K562 (cell line): ENCODE measurements around the gene DVL2. TPM values are rescaled to one million over a fixed set of nuclear protein-coding genes. Genes with fewer than 3 reads are reported as not detected.
A peak's percentile ranks its signal among the peaks of the same experiment; 100 is the strongest.

Experiments
- BRF2 ChIP-seq: IDR thresholded peaks from 3 replicates; pipeline ENCODE4 v1.6.1; 2011; ENCODE audit warnings: borderline replicate concordance, mild to moderate bottlenecking; ENCODE audit not compliant: insufficient read length, insufficient read depth
- CBX2 ChIP-seq: fragments of 200-600 bp; sonication (generic); IDR thresholded peaks from one replicate; pipeline ENCODE4 v1.6.1; 2012; ENCODE audit warnings: mild to moderate bottlenecking, low read length, inconsistent platforms; ENCODE audit not compliant: insufficient read depth, poor library complexity, severe bottlenecking
- ERF ChIP-seq: fragments of 450-650 bp; formaldehyde crosslinking; IDR thresholded peaks from 2 replicates; pipeline ENCODE4 v1.4.0; 2020; ENCODE audit warnings: mild to moderate bottlenecking, mixed read lengths
- FOXK2 ChIP-seq, 2 experiments: fragments of 450-650 bp; IDR thresholded peaks in 1 of 2; conservative IDR thresholded peaks in 1 of 2; 2 replicates each; pipeline ENCODE4 v1.6.1; 2016; ENCODE audit warnings: low read depth in 2 of 2, mild to moderate bottlenecking in 1 of 2
- NCOA1 ChIP-seq: fragments of 450-650 bp; IDR thresholded peaks from 2 replicates; pipeline ENCODE4 v1.6.1; 2016; ENCODE audit warnings: low read depth
- PBX2 ChIP-seq, 2 experiments: IDR thresholded peaks in 1 of 2; conservative IDR thresholded peaks in 1 of 2; 2 replicates each; pipeline ENCODE4 v1.6.1; 2016; ENCODE audit warnings: low read depth in 2 of 2, mild to moderate bottlenecking in 1 of 2, missing compliant biosample characterization in 1 of 2, missing genetic modification characterization in 1 of 2, moderate library complexity in 1 of 2
- PHTF2 ChIP-seq: fragments of 250-450 bp; sonication (Bioruptor Pico); IDR thresholded peaks from 2 replicates; pipeline ENCODE4 v1.5.0; 2021; ENCODE audit warnings: mild to moderate bottlenecking
- RAD51 ChIP-seq: fragments of 450-650 bp; IDR thresholded peaks from 2 replicates; pipeline ENCODE4 v1.7.1; 2016; ENCODE audit warnings: low read depth, mild to moderate bottlenecking, borderline replicate concordance
- RCOR1 ChIP-seq, 2 experiments: IDR thresholded peaks; 2 replicates each; pipeline ENCODE4 v1.6.1; 2012; ENCODE audit warnings: low read depth in 2 of 2, low read length in 2 of 2, borderline replicate concordance in 1 of 2, improper control_type of control experiment in 1 of 2
- RFX7 ChIP-seq: fragments of 250-450 bp; sonication (Bioruptor Pico); IDR thresholded peaks from 2 replicates; pipeline ENCODE4 v1.5.1; 2021; ENCODE audit warnings: mild to moderate bottlenecking
- YBX1 ChIP-seq: fragments of 450-650 bp; IDR thresholded peaks from 2 replicates; pipeline ENCODE4 v1.7.1; 2016; ENCODE audit warnings: mild to moderate bottlenecking
- ZNF707 ChIP-seq: fragments of 250-450 bp; sonication (Bioruptor Pico); conservative IDR thresholded peaks from 2 replicates; pipeline ENCODE4 v1.8.0; 2022; ENCODE audit warnings: inconsistent platforms, mild to moderate bottlenecking, moderate library complexity
- ZNF830 ChIP-seq: fragments of 250-450 bp; sonication (Bioruptor Pico); IDR thresholded peaks from 2 replicates; pipeline ENCODE4 v1.5.0; 2021; ENCODE audit warnings: mild to moderate bottlenecking
- polyA plus RNA-seq, 8 experiments: library from polyadenylated mRNA; depleted of rRNA in 4 of 8; stranded (reverse) in 5 of 8; unstranded in 3 of 8; fragments of >200 nt; fragmentation: Nextera tagmentation in 2 of 8; fragmentation: Illumina TruSeq in 1 of 8; extraction: Ambion mirVana in 2 of 8; extraction: Trizol in 1 of 8; gene quantifications; 2 replicates each; pipeline versions ENCODE4 v1.2.1 to v1.2.3, GENCODE V29; 2011 to 2014; ENCODE audit warnings: inconsistent platforms in 1 of 8, missing spikeins in 1 of 8
- total RNA-seq, 7 experiments: library from RNA; depleted of rRNA in 6 of 7; stranded (reverse); fragments of >200 nt in 6 of 7; fragmentation: Illumina TruSeq in 2 of 7; extraction: Trizol in 2 of 7; gene quantifications; 2 replicates each; pipeline versions ENCODE4 v1.2.1 to v1.2.3, GENCODE V29; 2011 to 2021; ENCODE audit warnings: low replicate concordance in 1 of 7
- TF ChIP-seq, protein P1 (sequence below), 2 experiments: fragments of 450-650 bp; IDR thresholded peaks; 2 replicates each; pipeline ENCODE4 v1.6.1; 2018; ENCODE audit warnings: mild to moderate bottlenecking in 2 of 2, low read depth in 1 of 2; ENCODE audit not compliant: partially characterized antibody in 2 of 2
- TF ChIP-seq, protein P2 (sequence below): fragments of 150-350 bp; IDR thresholded peaks from 2 replicates; pipeline ENCODE4 v1.6.1; 2014; ENCODE audit warnings: low read depth, mild to moderate bottlenecking, low read length, borderline replicate concordance

Gene DVL2
- total and polyA plus RNA-seq, 9 of the 15 experiments (the other 6 are each of a cell fraction or from before 2014, with no cell fraction given) = 1.3 to 49.5 (median 24.3) TPM

GRCh38 chr17:7219812-7220592 lies 14.3 kb downstream of the DVL2 start, which contains the start of the genes ACADVL and DLG4 (continued):
- TF ChIP-seq, protein P1, sequence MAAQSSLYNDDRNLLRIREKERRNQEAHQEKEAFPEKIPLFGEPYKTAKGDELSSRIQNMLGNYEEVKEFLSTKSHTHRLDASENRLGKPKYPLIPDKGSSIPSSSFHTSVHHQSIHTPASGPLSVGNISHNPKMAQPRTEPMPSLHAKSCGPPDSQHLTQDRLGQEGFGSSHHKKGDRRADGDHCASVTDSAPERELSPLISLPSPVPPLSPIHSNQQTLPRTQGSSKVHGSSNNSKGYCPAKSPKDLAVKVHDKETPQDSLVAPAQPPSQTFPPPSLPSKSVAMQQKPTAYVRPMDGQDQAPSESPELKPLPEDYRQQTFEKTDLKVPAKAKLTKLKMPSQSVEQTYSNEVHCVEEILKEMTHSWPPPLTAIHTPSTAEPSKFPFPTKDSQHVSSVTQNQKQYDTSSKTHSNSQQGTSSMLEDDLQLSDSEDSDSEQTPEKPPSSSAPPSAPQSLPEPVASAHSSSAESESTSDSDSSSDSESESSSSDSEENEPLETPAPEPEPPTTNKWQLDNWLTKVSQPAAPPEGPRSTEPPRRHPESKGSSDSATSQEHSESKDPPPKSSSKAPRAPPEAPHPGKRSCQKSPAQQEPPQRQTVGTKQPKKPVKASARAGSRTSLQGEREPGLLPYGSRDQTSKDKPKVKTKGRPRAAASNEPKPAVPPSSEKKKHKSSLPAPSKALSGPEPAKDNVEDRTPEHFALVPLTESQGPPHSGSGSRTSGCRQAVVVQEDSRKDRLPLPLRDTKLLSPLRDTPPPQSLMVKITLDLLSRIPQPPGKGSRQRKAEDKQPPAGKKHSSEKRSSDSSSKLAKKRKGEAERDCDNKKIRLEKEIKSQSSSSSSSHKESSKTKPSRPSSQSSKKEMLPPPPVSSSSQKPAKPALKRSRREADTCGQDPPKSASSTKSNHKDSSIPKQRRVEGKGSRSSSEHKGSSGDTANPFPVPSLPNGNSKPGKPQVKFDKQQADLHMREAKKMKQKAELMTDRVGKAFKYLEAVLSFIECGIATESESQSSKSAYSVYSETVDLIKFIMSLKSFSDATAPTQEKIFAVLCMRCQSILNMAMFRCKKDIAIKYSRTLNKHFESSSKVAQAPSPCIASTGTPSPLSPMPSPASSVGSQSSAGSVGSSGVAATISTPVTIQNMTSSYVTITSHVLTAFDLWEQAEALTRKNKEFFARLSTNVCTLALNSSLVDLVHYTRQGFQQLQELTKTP (IDR thresholded peaks at IDR 0.05; ENCODE audit: low read depth in 1 of 2, partially characterized antibody in 2 of 2) = peak in 1 of 2 experiments; percentile 94
- TF ChIP-seq ZNF830 (CRISPR knock-in tag) (0 out of 2 replicates have a peak, but pooled peaks have one; percentile 28), CBX2 (no peak), RCOR1 (IDR thresholded peaks at IDR 0.05; ENCODE audit: borderline replicate concordance in 1 of 2, low read depth in 2 of 2, low read length in 2 of 2) (no peak), ZNF707 (CRISPR knock-in tag) (no peak), YBX1 (no peak), NCOA1 (no peak), ERF (CRISPR knock-in tag) (no peak), FOXK2 (conservative IDR thresholded peaks at IDR 0.05 in 1 of 2, IDR thresholded peaks at IDR 0.05 in 1 of 2; ENCODE audit: low read depth in 2 of 2) (no peak), PBX2 (CRISPR knock-in tag; IDR thresholded peaks at IDR 0.05; ENCODE audit: low read depth) (no peak), PBX2 (tag; conservative IDR thresholded peaks at IDR 0.05; ENCODE audit: low read depth) (no peak), PHTF2 (CRISPR knock-in tag) (no peak), RFX7 (CRISPR knock-in tag) (no peak), RAD51 (no peak), BRF2 (no peak)
- TF ChIP-seq, protein P2, sequence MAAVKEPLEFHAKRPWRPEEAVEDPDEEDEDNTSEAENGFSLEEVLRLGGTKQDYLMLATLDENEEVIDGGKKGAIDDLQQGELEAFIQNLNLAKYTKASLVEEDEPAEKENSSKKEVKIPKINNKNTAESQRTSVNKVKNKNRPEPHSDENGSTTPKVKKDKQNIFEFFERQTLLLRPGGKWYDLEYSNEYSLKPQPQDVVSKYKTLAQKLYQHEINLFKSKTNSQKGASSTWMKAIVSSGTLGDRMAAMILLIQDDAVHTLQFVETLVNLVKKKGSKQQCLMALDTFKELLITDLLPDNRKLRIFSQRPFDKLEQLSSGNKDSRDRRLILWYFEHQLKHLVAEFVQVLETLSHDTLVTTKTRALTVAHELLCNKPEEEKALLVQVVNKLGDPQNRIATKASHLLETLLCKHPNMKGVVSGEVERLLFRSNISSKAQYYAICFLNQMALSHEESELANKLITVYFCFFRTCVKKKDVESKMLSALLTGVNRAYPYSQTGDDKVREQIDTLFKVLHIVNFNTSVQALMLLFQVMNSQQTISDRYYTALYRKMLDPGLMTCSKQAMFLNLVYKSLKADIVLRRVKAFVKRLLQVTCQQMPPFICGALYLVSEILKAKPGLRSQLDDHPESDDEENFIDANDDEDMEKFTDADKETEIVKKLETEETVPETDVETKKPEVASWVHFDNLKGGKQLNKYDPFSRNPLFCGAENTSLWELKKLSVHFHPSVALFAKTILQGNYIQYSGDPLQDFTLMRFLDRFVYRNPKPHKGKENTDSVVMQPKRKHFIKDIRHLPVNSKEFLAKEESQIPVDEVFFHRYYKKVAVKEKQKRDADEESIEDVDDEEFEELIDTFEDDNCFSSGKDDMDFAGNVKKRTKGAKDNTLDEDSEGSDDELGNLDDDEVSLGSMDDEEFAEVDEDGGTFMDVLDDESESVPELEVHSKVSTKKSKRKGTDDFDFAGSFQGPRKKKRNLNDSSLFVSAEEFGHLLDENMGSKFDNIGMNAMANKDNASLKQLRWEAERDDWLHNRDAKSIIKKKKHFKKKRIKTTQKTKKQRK = no peak
